DMS79 treated with DMSO at 0.1 percent for 48 hours (cell line): Measurements from ENCODE around the gene PSME2.
"Not testable (repeated sequence)": the region's sequence is repeated elsewhere in the genome, so short reads cannot be mapped to it uniquely, and the experiment has no call there.

Experiments used
- DNase-seq: peaks from one replicate; lab custom pipeline; 2025; lab: John Stamatoyannopoulos, UW

PSME2 gene

GRCh38 chr14:24114532-24115421 is 31.6 kb downstream of the PSME2 start, which contains the start of the genes DCAF11 and NRL:
TSS of gene DCAF11 (plus strand) at chr14:24114777. CDS start at chr14:24115595, 818 bp downstream.
TSS of gene NRL (minus strand) at chr14:24114949. CDS start at chr14:24082848, 32,101 bp downstream.
- DNase-seq = peak; percentile 100

- peak; percentile 96 for DNase-seq
Measured at GRCh38 chr14:24113801-24114531, 32.4 kb downstream of the PSME2 start.

GRCh38 chr14:24113379-24113800 is 33.0 kb downstream of the PSME2 start:
- DNase-seq = peak; percentile 48

- DNase-seq = no peak
Measured at GRCh38 chr14:24110523-24110922, 35.9 kb downstream of the PSME2 start.

- no peak for DNase-seq
Measured at GRCh38 chr14:24110060-24110459, 36.4 kb downstream of the PSME2 start.

- DNase-seq = no peak
Measured at GRCh38 chr14:24108336-24108874, 38.0 kb downstream of the PSME2 start.

- DNase-seq = no peak
Measured at GRCh38 chr14:24106672-24107271, 39.6 kb downstream of the PSME2 start.

- DNase-seq = not testable (repeated sequence)
Measured at GRCh38 chr14:24105609-24106239, 40.7 kb downstream of the PSME2 start.

GRCh38 chr14:24103451-24103850 is 43.0 kb downstream of the PSME2 start:
- no peak for DNase-seq

GRCh38 chr14:24102357-24103048 is 43.9 kb downstream of the PSME2 start:
- no peak for DNase-seq

- no peak for DNase-seq
Measured at GRCh38 chr14:24100982-24101494, 45.4 kb downstream of the PSME2 start.

GRCh38 chr14:24100197-24100981 is 46.0 kb downstream of the PSME2 start:
- no peak for DNase-seq

GRCh38 chr14:24098927-24099813 is 47.2 kb downstream of the PSME2 start:
- DNase-seq = peak; percentile 85

GRCh38 chr14:24098229-24098926 is 48.0 kb downstream of the PSME2 start:
- no peak for DNase-seq

- DNase-seq = no peak
Measured at GRCh38 chr14:24096545-24097181, 49.7 kb downstream of the PSME2 start.

GRCh38 chr14:24095271-24096068 is 50.9 kb downstream of the PSME2 start:
- peak; percentile 42 for DNase-seq

GRCh38 chr14:24094841-24095270 is 51.6 kb downstream of the PSME2 start:
- no peak for DNase-seq
